Lower lobe of right lung (tissue), 2 donors: ENCODE results near the gene WNK1. TPM values are rescaled to one million over a fixed set of nuclear protein-coding genes. Genes with fewer than 3 reads are reported as not detected.

Experiments
- ATAC-seq, 2 donors: fragments of 200-7000 bp; cut with Tn5 transposase; one replicate each; pipeline ENCODE4 v1.9.1; 2020 to 2022; ENCODE audit warnings: mild to moderate bottlenecking in 2 of 2, moderate library complexity in 2 of 2
- DNase-seq: peaks from one replicate; pipeline ENCODE4 v3.0.0-alpha.2; 2020
- H3K27ac ChIP-seq: fragments of 200-600 bp; one replicate; pipeline ENCODE4 v1.8.0; 2022
- H3K27me3 ChIP-seq: fragments of 200-600 bp; one replicate; pipeline ENCODE4 v1.8.0; 2022; ENCODE audit warnings: low read depth
- H3K36me3 ChIP-seq: fragments of 200-600 bp; one replicate; pipeline ENCODE4 v1.8.0; 2022; ENCODE audit warnings: mild to moderate bottlenecking
- H3K4me1 ChIP-seq: fragments of 200-600 bp; one replicate; pipeline ENCODE4 v1.8.0; 2022
- H3K4me3 ChIP-seq: fragments of 200-600 bp; one replicate; pipeline ENCODE4 v1.8.0; 2022; ENCODE audit warnings: mild to moderate bottlenecking
- H3K9me3 ChIP-seq: fragments of 200-600 bp; one replicate; pipeline ENCODE4 v1.8.0; 2022
- CTCF ChIP-seq: fragments of 200-600 bp; IDR thresholded peaks from one replicate; pipeline ENCODE4 v1.8.0; 2022; ENCODE audit warnings: antibody characterized with exemption, mild to moderate bottlenecking
- intact Hi-C: fragments of 100-400 bp; cut with DNase I; formaldehyde crosslinking; loops from one replicate; pipeline ENCODE4 v1.11.0; 2022
- total RNA-seq: library from RNA; stranded (reverse); fragmentation: NEBNext Ultra II Directional; extraction: Animal tissue kit (Norgen Biotek cat#: 25700); gene quantifications from one replicate; pipeline ENCODE4 v1.2.1, GENCODE V29; 2021
- donor health status: DM: no; HTN: yes; CAD: no; lungs with severe emphysema.

WNK1 gene
- total RNA-seq, 1 donor from 2014 or later, result 206 TPM

DNA sequence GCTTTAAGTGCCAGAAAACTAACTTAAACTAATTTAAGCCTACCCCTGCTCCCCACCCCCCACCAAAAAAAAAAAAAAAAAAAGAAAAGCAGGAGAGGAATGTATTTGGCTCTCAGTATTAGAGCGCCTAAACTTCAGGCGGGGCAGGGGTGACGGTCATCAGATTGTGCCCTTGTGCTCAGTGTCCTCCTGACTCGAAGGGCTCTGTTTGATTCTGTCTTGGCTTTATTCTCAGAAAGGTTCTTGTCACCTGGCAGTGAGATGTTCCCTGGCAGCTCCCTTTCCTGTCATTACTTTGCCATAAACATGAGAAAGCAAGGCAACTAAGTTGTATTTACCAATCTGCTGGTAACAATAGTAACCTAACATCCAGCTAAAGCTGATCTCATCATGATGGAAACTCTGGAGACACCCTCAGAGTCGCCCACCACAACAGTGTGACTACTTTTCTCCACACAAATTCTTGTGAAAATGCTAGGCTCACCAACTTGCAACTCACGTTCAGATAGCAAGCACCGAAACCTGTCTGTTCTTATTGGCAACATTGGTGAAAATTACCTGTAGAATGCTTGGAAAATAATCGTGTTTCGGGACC lies 39.0 kb upstream of the WNK1 start:
- Histone ChIP-seq H3K9me3 (no peaks in the 10 kb centered on the region), H3K27ac (no peak overlapping the region), H3K27me3 (no peaks in the 10 kb centered on the region), H3K36me3 (no peaks in the 10 kb centered on the region), H3K4me1 (no peaks in the 10 kb centered on the region), H3K4me3 (no peak overlapping the region)
- ATAC-seq (no peak), DNase-seq (no peak)
- intact Hi-C loops, result no loop called here
- TF ChIP-seq CTCF, result no peak

- no peak for TF ChIP-seq CTCF
- Histone ChIP-seq H3K4me1 (no peaks in the 10 kb centered on the region), H3K27ac (no peak overlapping the region), H3K9me3 (no peaks in the 10 kb centered on the region), H3K36me3 (no peaks in the 10 kb centered on the region), H3K4me3 (no peak overlapping the region), H3K27me3 (no peaks in the 10 kb centered on the region)
- no peak for ATAC-seq
- intact Hi-C loops, result no loop called here
- no peak for DNase-seq
Measured at GRCh38 chr12:716506-716905, 35.9 kb upstream of the WNK1 start.

GRCh38 chr12:718756-719102 lies 33.6 kb upstream of the WNK1 start:
- H3K27ac ChIP-seq, result peak overlapping the region; percentile 68
- H3K4me1 ChIP-seq, result no peaks in the 10 kb centered on the region

DNA sequence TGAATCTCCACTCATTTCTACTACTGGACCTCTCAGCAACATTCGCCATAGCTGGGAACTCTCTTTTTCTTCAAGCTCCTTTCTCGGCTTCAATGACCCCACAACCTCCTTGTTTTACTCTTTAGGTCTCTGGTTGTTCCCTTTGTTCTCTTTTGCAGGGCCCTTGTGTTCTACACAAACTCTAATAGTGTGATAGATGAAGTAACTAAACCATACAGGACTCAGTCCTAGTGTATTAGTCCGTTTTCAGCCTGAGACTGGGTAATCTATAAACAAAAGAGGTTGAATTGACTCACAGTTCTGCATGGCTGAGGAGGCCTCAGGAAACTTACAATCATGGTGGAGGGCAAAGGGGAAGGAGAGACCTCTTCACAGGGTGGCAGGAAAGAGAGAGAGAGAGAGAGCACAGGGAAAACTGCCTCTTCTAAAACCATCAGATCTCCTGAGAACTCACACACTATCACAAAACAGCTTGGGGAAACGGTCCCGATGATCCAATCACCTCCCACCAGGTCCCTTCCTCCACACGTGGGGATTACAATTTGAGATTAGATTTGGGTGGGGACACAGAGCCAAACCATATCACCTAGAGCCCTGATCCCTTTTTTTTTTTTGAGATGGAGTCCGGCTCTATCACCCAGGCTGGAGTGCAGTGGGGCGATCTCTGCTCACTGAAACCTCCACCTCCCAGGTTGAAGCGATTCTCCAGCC lies 32.0 kb upstream of the WNK1 start:
- intact Hi-C loops, result no loop called here
- DNase-seq, result no peak
- no peaks in the 10 kb centered on the region for H3K4me1 ChIP-seq
- no peak for ATAC-seq
- no peak overlapping the region for H3K27ac ChIP-seq
- TF ChIP-seq CTCF, result no peak
- H3K4me3 ChIP-seq, result no peak overlapping the region
- no peaks in the 10 kb centered on the region for H3K27me3 ChIP-seq
- H3K9me3 ChIP-seq, result no peaks in the 10 kb centered on the region
- no peaks in the 10 kb centered on the region for H3K36me3 ChIP-seq

More at GRCh38 chr12:718756-719102, 33.6 kb upstream of the WNK1 start:
- Histone ChIP-seq H3K4me3 (no peak overlapping the region), H3K36me3 (no peaks in the 10 kb centered on the region), H3K27me3 (no peaks in the 10 kb centered on the region), H3K9me3 (no peaks in the 10 kb centered on the region)
- DNase-seq, result no peak
- no peak for TF ChIP-seq CTCF
- intact Hi-C loops, result no loop called here
- ATAC-seq, result no peak

- Histone ChIP-seq H3K27ac (no peak overlapping the region), H3K36me3 (no peaks in the 10 kb centered on the region), H3K4me1 (no peaks in the 10 kb centered on the region), H3K27me3 (no peaks in the 10 kb centered on the region), H3K4me3 (no peak overlapping the region), H3K9me3 (no peaks in the 10 kb centered on the region)
- no peak for TF ChIP-seq CTCF
- DNase-seq (no peak), ATAC-seq (peak; percentile 63 to 80)
- intact Hi-C loops, result no loop called here
Measured at GRCh38 chr12:724194-724855, 28.1 kb upstream of the WNK1 start.
